Midbrain (tissue), 1 donor: ENCODE measurements around the gene FAXDC2.

ENCODE experiments used
- DNase-seq: peaks from one replicate; lab custom pipeline; 2025; lab: John Stamatoyannopoulos, UW

Gene FAXDC2, protein sequence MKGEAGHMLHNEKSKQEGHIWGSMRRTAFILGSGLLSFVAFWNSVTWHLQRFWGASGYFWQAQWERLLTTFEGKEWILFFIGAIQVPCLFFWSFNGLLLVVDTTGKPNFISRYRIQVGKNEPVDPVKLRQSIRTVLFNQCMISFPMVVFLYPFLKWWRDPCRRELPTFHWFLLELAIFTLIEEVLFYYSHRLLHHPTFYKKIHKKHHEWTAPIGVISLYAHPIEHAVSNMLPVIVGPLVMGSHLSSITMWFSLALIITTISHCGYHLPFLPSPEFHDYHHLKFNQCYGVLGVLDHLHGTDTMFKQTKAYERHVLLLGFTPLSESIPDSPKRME

DNA sequence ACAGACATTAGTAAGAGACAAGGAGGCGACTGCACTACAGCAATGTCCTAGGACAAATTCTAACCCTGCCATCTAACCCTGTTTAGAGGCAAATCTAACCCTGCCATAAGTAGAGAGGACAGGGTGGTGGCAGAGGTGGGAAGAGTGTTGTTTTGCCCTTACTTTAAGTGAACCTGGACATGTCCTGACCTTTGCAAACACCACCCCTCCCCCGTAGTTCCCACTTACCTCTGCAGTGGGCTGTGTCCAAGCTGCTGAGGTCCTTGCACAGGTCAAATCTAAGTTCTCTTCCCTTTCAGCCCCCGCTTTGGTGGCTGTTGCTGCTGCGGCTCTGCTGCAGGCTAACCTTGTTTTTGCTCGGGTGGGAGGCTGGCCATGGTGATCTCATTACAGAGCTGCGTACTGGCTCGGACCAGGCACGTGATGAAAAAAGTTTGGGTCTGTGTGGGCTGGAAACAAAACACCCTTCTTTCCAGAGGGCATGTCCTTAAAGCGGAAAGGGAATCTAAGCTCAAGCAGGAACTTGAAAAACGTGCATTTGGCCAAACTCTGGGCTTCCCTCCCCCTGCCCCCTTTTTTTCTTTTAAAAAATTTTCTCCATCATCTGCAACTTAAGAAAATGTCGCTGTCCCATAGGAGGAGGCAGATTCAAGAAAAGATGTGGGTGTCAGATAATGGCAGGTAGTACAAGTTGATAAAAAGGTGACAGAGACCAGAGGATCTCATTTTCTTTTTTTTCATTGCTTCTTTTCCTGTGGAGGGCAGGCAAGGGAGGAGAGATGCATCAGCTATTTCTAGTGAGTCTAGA is at the start of gene FAXDC2:
FAXDC2 (minus strand) TSS at position 349 of the 808 bp plus-strand sequence. CDS start 12,425 bp downstream, outside the sequence.
- peak; percentile 83 for DNase-seq

DNA sequence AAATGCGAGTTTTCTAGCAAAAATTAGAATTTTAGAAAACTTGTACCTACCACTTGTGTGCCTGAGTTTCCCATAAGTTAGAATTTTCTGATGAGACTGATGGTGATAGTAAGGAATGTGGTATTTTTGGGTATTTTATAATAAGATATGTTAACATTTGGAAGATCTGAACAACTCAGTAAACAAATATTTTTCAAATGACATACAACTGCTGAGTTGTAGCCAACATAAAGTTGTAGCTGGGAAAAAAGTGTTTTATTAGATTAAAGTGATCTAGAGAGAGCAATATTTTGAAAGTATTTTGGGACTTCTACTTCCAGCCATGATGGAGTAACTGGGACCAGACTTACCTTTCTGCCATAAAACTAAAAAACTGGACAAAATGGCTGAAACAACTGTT is 49.7 kb upstream of the FAXDC2 start:
- no peak for DNase-seq

DNA sequence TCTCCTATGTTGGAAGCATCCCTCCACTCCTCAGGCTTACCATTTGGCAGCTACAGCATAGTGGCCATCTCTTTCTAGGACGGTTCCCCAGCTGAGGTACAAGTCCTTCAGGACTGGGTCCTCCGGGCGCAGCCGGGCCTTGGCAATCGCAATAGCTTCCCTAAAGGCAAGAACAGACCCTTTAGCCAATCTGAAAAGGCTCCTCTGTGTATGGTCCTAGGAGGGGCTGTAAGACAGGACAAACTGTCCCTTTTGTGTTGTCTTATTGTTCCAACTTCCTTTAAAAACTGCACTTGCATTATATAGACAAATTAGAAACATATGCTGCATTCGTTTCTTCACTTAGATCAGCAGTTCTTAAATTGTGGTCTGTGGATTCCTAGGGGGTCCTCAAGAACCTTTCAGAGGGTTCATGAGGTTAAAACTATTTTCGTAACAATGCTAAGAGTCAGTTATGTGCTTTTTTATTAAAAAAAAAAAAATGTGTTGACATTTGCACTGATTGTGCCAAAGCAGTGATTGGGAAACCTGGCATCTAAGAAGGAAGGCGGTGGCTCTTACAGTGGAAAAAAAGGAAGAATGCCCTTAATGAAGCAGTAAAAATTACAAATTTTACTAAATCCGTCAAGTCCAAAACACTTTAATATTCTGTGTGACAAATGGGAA is 48.9 kb upstream of the FAXDC2 start:
- DNase-seq, result no peak

DNA sequence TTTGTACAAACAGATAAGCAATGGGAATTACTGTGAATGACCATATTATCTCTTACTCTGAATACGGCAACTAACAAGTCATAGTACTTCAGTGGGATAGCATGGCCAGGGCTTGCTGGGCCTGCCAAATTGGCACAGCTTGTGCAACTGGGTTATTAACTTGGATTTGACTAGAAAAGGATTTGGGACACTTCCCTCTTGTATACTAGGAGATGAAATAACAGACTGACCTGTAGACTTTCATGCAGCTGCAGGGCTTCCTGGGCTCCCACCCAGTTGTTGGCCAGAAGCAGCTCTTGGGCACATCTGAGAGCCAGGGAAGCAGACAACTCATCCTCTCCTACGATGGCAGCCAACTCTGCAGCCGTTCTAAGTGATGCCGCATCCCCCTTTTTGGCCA is 47.8 kb upstream of the FAXDC2 start:
- no peak for DNase-seq

DNA sequence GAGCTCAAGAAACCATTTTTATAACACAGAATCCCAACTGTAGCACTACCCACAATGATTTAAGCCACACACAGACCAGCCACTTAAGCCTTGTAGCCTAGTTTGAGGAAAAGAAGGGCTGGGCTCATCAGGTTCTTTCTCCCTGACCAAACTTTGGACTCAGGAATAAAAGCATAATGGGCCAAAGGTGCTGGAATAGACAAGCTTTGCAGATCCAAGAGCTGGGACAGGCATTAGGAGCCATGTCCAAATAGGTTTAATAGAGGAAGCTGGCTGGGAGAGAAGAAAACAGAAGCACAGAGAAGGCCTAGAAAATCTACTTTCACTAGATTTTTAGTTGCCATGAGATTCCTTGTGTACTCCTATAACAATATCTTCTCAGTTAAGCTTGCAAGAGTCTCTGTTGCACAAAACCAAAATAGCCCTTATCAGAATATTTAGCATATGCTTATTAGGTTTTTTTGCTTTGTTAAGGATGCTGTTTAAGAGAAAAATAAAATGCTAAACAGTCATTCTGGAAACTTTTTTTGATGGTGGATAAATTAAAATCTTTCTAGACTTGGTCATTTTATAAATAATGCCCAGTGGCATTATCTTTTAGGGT is 46.3 kb upstream of the FAXDC2 start:
- DNase-seq, result no peak

DNA sequence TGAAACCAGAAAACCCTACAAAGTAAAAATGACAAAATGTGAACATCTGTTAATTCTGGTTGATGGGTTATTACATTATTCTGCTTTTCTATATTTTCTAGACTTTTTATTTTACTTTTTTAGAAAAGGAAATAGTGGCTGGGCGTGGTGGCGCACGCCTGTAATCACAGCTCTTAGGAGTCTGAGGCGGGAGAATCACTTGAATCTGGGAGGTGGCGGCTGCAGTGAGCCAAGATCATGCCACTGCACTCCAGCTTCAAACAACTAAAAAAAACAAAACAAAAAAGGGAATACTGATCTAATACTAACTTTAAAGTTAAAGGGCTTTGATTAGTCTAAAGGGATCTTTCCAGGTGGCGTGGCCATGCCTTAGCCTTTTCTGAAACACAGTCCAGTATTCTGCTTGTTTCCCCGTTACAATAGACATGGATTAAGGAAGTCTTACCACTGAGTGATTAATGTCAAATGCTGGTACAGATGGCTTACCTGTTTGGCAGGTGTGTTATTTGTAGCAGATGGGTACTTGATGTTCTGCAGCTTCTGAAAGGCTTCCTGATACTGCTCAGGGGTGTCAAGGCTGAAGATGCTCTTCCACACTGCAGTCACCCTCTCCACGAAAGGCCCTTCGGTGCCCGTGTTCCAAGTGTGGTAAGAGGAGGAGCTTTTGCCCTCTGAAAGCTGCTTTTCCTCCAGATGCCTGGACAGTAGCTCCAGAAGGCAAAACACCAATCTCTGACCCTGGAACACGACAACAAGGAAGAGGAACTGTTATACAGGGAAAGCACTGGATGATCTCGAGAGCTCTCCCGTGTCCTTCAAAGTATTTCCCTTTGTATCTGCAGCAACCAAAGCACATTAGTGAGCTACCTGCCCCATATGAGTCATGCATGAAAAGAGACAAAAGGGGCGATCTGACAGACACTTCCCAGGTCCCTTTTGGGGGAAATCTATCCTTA is 45.5 kb upstream of the FAXDC2 start:
- no peak for DNase-seq

DNA sequence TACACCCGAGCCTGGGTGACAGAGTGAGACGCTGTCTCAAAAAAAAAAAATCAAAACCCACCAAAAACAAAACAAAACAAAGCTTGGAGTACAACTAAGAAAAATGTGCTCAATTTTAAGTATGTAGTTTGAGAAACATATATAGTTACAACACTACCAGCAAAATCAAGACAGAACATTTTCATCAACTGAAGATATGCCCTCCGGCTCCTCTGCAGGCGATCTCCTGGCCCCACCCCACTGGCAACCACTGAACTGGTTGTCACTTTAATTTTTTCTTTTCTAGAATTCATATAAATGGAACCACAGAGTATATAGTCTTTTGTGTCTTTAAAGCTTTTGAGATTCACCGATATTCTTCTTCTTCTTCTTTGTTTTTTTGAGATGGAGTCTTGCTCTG is 43.0 kb upstream of the FAXDC2 start:
- no peak for DNase-seq

DNA sequence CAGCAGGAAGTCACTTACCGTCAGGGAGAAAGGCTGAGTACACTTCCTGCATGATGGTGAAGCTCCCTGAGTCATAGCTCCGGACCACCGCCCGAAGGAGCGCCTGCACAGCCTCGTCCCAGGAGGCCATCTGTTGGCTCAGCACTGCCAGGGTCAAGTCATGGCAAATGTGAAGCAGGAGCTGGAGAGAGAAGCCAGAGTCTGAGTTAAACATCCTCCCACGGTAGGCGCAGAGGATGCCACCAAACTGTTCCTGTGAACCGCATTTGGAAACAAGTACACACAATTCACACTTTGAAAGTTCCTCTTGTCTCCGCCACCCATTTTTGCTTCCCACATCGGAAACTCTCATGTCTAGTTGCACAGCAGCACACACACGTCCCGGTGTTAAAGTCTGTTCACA is 42.0 kb upstream of the FAXDC2 start:
- no peak for DNase-seq

DNA sequence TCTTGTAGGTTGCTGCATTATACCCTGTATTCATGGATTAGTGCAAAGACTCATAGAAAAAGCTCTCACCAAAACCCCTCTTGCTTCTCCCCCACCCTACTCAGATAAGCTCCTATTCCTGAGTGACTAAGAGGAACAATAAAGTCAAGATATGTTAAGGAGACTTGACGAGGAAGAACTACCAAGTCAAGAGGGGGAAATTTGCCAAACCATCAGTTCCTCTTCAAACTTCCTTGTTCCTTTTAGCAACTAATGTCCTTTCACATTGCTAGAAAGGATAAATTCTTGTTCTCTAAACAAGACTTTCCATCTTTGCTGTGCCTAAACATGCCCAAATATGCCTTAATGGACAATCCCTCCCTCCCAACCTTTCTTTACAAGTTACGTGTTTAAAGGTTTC is 35.0 kb upstream of the FAXDC2 start:
- no peak for DNase-seq

DNA sequence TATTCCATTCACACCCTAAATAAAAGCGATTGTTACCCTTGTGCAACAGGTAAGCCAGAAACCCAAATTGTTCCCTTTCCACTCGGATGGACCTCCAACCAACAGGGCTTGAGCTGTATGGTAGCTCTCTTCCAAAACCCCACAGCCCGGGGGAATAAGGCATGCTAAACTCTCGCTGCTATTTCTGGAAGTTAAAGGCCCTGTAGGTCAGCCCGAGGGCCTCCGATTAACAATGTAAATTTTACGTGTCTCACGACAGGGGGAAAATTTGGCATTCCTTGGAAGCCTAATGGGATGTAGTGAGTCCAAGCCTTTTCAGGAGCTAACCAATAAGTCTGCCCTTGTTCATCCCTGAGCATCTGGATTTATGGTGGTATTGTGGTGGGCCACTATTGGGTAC is 34.0 kb upstream of the FAXDC2 start:
- no peak for DNase-seq

DNA sequence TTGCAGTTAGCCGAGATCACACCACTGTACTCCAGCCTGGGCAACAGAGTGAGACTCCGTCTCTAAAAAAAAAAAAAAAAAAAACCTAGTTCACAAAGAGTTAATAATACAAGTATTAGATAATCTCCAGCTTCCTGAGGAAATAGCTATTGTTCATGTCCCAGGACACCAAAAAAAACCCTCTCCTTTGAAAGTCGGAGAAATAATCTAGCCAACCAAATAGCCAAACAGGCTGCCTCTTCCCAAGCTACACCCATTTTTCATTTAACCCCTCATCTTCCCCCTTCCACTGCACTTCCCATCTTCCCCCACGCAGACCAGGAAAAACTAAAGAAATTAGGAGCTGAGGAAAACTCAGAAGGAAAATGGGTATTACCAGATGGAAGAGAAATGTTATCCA is 31.6 kb upstream of the FAXDC2 start:
- DNase-seq, result no peak

DNA sequence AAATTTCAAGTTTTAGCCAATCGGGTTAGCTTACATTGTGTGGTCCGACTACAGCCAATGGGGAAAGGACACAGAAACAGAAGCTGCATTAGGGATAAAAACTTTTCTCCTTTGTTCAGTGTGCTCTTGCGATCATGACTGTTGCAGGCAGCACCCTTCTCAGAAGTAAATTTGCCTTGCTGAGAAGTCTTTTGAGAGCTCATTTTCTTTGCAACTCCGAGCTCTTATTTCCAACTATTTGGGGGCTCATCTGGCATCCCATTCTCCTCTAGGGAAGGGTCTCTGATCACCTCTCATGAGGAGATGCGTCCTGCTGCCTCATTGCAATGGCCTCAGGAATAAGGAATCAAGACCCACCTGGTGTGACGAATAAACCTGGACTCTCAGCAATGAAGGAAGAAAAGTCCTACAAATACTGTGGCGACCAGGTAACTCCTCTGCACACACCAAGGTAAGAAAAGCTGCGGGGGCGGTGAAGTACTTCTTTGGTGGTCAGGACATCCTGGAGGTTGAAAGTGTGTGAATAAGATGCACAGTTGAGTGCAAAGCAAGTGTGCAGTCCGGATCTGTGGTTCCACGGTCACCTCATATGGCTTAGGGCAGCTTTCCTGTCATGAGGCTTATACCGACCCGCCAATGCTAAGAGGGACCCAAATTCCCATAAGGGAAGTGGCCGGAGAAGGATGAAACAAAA is 28.4 kb upstream of the FAXDC2 start:
- DNase-seq, result no peak

DNA sequence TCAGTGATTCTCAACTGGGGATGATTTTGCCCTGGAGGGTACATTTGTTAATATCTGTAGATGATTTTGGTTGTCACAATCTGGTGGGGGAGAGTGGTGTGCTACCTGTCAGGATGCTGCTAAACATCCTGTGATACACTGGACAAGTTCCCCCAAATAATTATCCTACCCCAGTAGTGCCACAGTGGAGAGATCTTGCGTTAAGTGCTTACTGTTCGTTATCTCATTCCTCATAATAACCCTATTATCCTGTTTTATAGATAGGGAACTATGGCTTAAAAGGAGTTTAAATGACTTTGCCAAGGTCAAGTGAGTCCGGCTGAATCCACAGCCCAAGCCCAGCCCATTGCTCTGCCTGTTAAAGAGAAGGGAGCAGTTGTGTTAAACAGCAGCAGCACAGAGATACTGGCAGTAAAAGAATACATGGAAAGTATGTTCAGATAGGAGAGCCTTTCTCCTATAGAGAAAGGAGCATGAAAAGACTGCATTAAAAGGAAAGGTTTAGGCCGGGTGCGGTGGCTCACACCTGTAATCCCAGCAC is 23.5 kb upstream of the FAXDC2 start:
- DNase-seq, result no peak

DNA sequence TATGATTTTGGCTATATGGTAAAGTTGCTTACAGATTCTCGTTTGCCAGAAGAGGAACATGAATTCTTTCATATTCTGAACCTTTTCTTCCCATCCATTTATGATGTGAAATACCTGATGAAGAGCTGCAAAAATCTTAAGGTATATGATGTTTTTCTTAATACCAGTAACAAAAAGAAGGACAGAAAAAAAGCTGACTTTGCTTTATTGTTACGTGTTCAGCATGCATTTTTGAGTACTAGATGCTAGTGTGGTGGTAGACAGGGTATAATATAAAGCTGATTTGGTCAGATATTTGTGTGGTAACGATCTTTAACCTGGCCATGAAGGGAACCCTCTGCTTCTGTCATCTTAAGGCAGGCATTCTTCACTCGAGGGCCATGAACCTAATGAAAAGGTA is 21.3 kb upstream of the FAXDC2 start:
- DNase-seq, result no peak

DNA sequence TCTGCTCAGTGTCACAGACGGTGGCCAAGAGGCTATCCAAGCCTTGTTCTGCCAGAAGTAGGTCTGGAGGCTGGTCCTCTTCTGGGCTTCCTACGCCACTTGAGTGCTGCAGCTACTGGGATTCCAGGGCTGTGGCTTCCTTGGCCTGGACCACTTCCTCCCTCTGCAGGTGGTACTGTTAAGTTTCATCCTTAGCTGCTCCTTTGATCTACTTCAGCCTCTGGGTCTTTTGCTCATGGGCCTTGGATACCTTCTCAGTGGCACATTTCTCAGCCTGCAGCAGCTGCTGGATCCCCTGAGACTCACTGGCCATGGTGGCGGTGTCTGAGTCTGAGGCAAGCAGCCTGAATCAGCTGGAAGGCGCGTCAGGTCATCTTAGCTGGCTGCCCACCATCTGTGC is 18.3 kb upstream of the FAXDC2 start:
- no peak for DNase-seq

DNA sequence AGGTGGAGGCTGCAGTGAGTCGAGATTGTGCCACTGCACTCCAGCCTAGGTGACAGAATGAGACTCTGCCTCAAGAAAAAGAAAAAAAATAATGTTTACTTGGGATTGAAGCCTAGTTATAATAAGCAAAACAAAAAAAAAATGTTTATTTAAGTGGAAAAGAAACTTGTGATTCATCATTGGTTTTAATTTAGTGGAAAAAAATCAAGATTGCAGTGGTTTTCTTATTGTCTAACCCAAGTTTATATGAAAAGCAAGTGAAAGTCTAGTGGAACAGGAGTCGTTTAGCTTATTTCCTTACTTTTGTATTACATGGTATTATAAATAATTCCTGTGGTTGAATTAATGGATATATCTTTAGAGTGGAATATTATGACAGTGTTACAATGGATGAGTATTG is 16.4 kb upstream of the FAXDC2 start:
- no peak for DNase-seq

DNA sequence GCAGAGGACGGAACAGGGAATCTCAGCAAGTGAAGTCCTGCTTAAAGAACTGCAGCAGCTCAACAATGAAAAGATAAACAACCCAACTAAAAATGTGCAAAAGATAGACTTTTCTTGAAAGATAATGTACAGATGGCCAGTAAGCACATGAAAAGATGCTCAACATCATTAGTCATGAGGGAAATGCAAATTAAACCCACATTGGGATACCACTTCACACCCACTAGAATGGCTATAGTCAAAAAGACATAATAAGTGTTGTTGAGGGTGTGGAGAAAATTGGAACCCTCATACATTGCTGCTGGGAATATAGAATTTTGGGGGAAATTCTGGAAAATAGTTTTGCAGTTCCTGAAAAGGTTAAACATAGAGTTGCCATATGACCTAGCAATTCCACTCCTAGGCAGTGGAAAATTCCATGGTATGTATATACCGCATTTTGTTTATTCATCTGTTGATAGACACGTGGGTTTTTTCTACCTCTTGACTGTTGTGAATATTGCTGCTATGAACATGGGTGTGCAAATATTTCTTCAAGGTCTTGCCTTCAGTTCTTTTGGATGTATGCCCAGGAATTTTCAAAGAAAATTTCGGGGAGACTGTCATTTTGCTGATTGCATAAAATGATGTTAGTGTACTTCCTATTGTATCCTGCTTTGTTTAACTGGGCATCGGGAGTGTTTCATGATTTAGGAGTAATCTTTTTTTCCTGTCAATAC is 15.2 kb upstream of the FAXDC2 start:
- DNase-seq, result no peak

DNA sequence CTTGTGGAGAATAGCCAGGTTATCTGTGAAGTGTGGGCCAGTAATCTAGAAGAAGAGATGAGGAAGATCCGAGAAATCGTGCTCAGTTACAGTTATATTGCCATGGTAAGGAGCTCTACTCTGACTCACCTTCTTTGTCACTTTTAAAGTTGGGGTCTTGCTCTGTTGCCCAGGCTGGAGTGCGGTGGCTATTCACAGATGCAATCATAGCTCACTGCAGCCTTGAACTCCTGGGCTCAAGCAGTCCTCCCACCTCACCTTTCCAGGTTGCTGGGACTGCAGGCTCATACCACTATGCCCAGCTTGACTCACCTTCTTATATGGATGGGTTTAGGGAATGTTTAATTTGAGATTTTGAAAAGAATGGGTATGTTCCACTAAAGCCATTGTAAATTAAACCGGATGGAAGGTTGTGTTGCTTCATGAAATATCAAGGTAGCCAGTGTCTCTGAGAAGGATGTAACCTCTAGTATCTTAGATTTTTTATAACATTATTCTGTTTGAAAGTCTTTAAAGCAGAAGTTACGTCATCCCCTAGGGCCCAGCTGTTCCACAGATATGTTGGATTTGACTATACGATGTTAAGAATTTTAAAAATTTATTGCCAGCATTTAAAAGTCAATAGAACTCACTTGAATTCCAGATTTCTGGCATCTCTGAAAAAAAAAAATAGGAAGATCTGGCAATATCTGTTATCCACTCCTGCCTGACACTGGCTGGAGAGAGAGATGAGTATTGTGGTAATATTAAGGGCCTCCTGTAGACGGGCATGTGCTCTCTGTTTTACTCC is 13.1 kb upstream of the FAXDC2 start:
- no peak for DNase-seq

DNA sequence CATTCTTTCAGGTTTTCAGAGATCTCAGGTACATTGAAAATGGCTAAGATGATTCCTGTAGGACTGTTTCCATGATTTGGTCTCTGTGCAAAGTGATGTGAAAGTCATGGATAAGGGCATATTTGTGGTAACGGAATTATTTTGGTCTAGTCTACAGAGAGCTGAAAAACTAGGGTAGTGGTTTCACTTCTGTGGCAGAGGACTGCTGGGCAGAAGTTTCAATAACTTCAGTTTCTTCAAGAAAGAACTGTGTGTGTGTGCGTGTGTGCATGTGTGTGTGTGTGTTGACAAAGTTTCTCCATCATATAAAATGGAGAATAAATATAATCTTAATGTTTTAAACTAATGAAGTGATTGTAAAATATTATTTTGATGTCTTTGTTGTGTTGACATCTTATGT is 12.4 kb upstream of the FAXDC2 start:
- no peak for DNase-seq
